K562 (cell line): ENCODE data around the gene ATP5F1D. TPM values are rescaled to one million over a fixed set of nuclear protein-coding genes. Genes with fewer than 3 reads are reported as not detected.

Source experiments
- ARID1B ChIP-seq: fragments of 450-650 bp; IDR thresholded peaks from 2 replicates; pipeline ENCODE4 v1.6.1; 2016; ENCODE audit warnings: antibody characterized with exemption, mild to moderate bottlenecking, inconsistent platforms
- HCFC1 ChIP-seq: IDR thresholded peaks from 2 replicates; pipeline ENCODE4 v1.6.1; 2012; ENCODE audit warnings: low read depth, low read length, improper control_type of control experiment
- NELFE ChIP-seq: IDR thresholded peaks from 2 replicates; pipeline ENCODE4 v1.6.1; 2011; ENCODE audit warnings: mild to moderate bottlenecking; ENCODE audit not compliant: insufficient read depth, insufficient read length
- RHOXF2B ChIP-seq: fragments of 250-450 bp; sonication (Bioruptor Pico); conservative IDR thresholded peaks from 2 replicates; pipeline ENCODE4 v1.5.1; 2021
- RNF2 ChIP-seq: sonication (generic); IDR thresholded peaks from 2 replicates; pipeline ENCODE4 v1.6.1; 2016
- SMARCA4 ChIP-seq: fragments of 450-650 bp; IDR thresholded peaks from 2 replicates; pipeline ENCODE4 v1.6.1; 2016
- TBL1XR1 ChIP-seq, 2 experiments: IDR thresholded peaks; 2 replicates each; pipeline ENCODE4 v1.6.1; 2012; ENCODE audit warnings: improper control_type of control experiment in 2 of 2, low read length in 2 of 2, mild to moderate bottlenecking in 1 of 2
- ZNF354B ChIP-seq: fragments of 250-450 bp; sonication (Bioruptor Pico); IDR thresholded peaks from 2 replicates; pipeline ENCODE4 v1.4.0; 2020
- polyA plus RNA-seq, 8 experiments: library from polyadenylated mRNA; depleted of rRNA in 4 of 8; stranded (reverse) in 5 of 8; unstranded in 3 of 8; fragments of >200 nt; fragmentation: Nextera tagmentation in 2 of 8; fragmentation: Illumina TruSeq in 1 of 8; extraction: Ambion mirVana in 2 of 8; extraction: Trizol in 1 of 8; gene quantifications; 2 replicates each; pipeline versions ENCODE4 v1.2.1 to v1.2.3, GENCODE V29; 2011 to 2014; ENCODE audit warnings: inconsistent platforms in 1 of 8, missing spikeins in 1 of 8
- total RNA-seq, 7 experiments: library from RNA; depleted of rRNA in 6 of 7; stranded (reverse); fragments of >200 nt in 6 of 7; fragmentation: Illumina TruSeq in 2 of 7; extraction: Trizol in 2 of 7; gene quantifications; 2 replicates each; pipeline versions ENCODE4 v1.2.1 to v1.2.3, GENCODE V29; 2011 to 2021; ENCODE audit warnings: low replicate concordance in 1 of 7
- TF ChIP-seq, protein P1 (sequence below): fragments of 450-650 bp; IDR thresholded peaks from 2 replicates; pipeline ENCODE4 v1.6.1; 2016; ENCODE audit warnings: low read depth
- TF ChIP-seq, protein P2 (sequence below): fragments of 250-450 bp; sonication (Bioruptor Pico); IDR thresholded peaks from 2 replicates; pipeline ENCODE4 v1.4.0; 2020
- TF ChIP-seq, protein P3 (sequence below): fragments of 450-650 bp; IDR thresholded peaks from one replicate; pipeline ENCODE4 v1.6.1; 2018; ENCODE audit warnings: mild to moderate bottlenecking, moderate library complexity; ENCODE audit not compliant: partially characterized antibody
- TF ChIP-seq, protein P4 (sequence below): IDR thresholded peaks from 3 replicates; pipeline ENCODE4 v1.6.1; 2011; ENCODE audit warnings: borderline replicate concordance, mild to moderate bottlenecking; ENCODE audit not compliant: insufficient read length, insufficient read depth
- TF ChIP-seq, protein P5 (sequence below): fragments of 250-450 bp; sonication (Bioruptor Pico); IDR thresholded peaks from 2 replicates; pipeline ENCODE4 v1.5.0; 2021

Gene ATP5F1D
- total and polyA plus RNA-seq, 9 of the 15 experiments (the other 6 are each of a cell fraction or from before 2014, with no cell fraction given), result 3.9 to 409 (median 36.8) TPM

DNA sequence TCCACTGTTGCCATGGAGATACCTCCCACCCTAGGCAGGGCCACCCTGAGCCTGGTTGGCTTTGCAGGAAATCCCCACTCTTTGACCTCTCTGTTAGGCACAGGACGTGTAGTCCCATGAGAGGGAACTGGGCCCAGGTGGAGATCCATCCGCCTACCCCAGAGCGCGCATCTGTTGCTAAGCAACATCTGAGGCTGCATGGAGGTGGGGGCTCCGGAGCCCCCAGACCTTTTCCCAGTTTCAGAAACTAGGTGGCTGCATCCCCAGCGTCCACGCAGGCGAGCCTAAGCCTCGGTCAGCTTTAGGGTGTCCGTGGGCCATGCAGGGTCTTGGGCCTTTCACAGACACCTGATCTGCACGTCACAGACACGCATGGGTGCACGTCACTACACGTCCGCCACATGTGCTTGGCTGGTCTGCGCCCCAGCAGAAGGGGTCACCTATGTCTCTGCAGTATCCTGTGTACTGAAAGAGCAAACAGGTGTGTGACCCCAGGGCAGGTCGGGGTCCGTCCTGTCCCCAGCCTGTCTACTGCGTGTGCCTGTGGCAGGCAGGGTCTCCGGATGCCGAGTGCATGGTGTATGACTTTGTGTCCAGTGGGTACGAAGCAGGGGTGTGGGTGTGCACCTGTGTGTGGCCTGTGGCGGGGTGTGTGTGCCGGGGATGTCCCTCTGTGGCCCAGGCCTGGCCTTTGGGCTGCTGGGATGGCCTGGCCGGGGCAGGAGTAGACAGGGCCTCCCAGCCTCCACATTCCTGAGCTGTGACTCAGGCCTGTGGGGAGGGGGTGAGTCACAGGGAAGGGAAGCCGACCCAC is 23.5 kb downstream of the ATP5F1D start (continued):
- TF ChIP-seq, protein P1, sequence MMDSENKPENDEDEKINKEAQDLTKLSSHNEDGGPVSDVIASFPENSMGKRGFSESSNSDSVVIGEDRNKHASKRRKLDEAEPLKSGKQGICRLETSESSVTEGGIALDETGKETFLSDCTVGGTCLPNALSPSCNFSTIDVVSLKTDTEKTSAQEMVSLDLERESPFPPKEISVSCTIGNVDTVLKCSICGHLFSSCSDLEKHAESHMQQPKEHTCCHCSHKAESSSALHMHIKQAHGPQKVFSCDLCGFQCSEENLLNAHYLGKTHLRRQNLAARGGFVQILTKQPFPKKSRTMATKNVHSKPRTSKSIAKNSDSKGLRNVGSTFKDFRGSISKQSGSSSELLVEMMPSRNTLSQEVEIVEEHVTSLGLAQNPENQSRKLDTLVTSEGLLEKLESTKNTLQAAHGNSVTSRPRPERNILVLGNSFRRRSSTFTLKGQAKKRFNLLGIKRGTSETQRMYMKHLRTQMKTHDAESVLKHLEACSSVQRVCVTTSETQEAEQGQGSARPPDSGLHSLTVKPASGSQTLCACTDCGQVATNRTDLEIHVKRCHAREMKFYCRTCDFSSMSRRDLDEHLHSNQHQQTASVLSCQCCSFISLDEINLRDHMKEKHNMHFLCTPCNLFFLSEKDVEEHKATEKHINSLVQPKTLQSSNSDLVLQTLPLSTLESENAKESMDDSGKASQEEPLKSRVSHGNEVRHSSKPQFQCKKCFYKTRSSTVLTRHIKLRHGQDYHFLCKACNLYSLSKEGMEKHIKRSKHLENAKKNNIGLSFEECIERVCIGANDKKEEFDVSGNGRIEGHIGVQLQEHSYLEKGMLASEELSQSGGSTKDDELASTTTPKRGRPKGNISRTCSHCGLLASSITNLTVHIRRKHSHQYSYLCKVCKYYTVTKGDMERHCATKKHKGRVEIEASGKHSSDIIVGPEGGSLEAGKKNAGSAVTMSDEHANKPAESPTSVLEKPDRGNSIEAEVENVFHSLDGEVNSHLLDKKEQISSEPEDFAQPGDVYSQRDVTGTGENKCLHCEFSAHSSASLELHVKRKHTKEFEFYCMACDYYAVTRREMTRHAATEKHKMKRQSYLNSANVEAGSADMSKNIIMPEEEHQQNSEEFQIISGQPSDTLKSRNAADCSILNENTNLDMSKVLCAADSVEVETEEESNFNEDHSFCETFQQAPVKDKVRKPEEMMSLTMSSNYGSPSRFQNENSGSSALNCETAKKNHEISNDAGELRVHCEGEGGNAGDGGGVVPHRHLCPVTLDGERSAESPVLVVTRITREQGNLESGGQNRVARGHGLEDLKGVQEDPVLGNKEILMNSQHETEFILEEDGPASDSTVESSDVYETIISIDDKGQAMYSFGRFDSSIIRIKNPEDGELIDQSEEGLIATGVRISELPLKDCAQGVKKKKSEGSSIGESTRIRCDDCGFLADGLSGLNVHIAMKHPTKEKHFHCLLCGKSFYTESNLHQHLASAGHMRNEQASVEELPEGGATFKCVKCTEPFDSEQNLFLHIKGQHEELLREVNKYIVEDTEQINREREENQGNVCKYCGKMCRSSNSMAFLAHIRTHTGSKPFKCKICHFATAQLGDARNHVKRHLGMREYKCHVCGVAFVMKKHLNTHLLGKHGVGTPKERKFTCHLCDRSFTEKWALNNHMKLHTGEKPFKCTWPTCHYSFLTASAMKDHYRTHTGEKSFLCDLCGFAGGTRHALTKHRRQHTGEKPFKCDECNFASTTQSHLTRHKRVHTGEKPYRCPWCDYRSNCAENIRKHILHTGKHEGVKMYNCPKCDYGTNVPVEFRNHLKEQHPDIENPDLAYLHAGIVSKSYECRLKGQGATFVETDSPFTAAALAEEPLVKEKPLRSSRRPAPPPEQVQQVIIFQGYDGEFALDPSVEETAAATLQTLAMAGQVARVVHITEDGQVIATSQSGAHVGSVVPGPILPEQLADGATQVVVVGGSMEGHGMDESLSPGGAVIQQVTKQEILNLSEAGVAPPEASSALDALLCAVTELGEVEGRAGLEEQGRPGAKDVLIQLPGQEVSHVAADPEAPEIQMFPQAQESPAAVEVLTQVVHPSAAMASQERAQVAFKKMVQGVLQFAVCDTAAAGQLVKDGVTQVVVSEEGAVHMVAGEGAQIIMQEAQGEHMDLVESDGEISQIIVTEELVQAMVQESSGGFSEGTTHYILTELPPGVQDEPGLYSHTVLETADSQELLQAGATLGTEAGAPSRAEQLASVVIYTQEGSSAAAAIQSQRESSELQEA, result no peak
- peak; percentile 79 for TF ChIP-seq SMARCA4
- TF ChIP-seq NELFE, result no peak
- TF ChIP-seq RHOXF2B (CRISPR knock-in tag), result no peak
- TF ChIP-seq, protein P2, sequence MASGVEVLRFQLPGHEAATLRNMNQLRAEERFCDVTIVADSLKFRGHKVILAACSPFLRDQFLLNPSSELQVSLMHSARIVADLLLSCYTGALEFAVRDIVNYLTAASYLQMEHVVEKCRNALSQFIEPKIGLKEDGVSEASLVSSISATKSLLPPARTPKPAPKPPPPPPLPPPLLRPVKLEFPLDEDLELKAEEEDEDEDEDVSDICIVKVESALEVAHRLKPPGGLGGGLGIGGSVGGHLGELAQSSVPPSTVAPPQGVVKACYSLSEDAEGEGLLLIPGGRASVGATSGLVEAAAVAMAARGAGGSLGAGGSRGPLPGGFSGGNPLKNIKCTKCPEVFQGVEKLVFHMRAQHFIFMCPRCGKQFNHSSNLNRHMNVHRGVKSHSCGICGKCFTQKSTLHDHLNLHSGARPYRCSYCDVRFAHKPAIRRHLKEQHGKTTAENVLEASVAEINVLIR (CRISPR knock-in tag), result no peak
- no peak for TF ChIP-seq TBL1XR1 (IDR thresholded peaks at IDR 0.05; ENCODE audit: low read length in 2 of 2)
- TF ChIP-seq, protein P3, sequence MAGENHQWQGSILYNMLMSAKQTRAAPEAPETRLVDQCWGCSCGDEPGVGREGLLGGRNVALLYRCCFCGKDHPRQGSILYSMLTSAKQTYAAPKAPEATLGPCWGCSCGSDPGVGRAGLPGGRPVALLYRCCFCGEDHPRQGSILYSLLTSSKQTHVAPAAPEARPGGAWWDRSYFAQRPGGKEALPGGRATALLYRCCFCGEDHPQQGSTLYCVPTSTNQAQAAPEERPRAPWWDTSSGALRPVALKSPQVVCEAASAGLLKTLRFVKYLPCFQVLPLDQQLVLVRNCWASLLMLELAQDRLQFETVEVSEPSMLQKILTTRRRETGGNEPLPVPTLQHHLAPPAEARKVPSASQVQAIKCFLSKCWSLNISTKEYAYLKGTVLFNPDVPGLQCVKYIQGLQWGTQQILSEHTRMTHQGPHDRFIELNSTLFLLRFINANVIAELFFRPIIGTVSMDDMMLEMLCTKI, result no peak
- TF ChIP-seq, protein P4, sequence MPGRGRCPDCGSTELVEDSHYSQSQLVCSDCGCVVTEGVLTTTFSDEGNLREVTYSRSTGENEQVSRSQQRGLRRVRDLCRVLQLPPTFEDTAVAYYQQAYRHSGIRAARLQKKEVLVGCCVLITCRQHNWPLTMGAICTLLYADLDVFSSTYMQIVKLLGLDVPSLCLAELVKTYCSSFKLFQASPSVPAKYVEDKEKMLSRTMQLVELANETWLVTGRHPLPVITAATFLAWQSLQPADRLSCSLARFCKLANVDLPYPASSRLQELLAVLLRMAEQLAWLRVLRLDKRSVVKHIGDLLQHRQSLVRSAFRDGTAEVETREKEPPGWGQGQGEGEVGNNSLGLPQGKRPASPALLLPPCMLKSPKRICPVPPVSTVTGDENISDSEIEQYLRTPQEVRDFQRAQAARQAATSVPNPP, result no peak
- TF ChIP-seq HCFC1, result no peak
- TF ChIP-seq ARID1B, result peak; percentile 81
- TF ChIP-seq, protein P5, sequence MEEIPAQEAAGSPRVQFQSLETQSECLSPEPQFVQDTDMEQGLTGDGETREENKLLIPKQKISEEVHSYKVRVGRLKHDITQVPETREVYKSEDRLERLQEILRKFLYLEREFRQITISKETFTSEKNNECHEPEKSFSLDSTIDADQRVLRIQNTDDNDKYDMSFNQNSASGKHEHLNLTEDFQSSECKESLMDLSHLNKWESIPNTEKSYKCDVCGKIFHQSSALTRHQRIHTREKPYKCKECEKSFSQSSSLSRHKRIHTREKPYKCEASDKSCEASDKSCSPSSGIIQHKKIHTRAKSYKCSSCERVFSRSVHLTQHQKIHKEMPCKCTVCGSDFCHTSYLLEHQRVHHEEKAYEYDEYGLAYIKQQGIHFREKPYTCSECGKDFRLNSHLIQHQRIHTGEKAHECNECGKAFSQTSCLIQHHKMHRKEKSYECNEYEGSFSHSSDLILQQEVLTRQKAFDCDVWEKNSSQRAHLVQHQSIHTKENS (CRISPR knock-in tag), result no peak
- no peak for TF ChIP-seq ZNF354B (CRISPR knock-in tag)
- no peak for TF ChIP-seq RNF2
